HG03139 (cell line): Measurements from ENCODE around the gene CARNS1.

Experiments used
- ATAC-seq: cut with Tn5 transposase; IDR thresholded peaks from one replicate; pipeline ENCODE4 v1.9.1; 2021; ENCODE audit not compliant: unreplicated experiment

The CARNS1 gene

GRCh38 chr11:67439321-67440228 lies 24.1 kb downstream of the CARNS1 start:
- ATAC-seq = no peak

- no peak for ATAC-seq
Observed at GRCh38 chr11:67440229-67441097, 25.0 kb downstream of the CARNS1 start.

GRCh38 chr11:67441098-67441563 lies 25.7 kb downstream of the CARNS1 start:
- no peak for ATAC-seq

DNA sequence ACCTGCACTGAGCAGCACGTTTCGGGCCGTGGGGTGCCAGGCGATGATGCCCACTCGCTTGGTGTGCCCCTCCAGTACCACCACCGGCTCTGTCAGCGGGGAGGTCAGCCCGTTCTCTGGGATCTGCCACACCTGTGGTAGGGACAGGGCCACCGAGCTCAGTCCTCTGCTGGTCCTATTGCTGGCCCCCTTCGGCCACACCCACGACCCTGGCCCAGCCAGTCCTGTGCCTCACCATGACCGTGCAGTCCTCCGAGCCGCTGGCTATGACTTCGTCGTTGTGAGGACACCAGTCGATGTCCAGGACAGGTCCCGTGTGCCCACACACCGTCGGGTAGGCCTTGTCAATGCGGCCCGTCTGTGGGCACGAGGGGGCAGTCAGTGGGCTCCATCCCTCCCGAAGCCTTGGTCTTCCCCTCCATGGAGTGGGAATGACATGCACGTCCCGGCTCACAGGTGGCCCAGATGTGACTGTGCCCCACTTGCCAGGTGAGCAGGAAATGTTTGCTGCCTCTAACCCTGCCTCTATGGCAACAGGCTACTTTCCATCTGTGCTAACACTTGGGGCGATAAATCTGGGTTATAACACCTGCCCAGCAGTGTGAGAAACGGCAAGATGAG lies 26.4 kb downstream of the CARNS1 start:
- no peak for ATAC-seq

DNA sequence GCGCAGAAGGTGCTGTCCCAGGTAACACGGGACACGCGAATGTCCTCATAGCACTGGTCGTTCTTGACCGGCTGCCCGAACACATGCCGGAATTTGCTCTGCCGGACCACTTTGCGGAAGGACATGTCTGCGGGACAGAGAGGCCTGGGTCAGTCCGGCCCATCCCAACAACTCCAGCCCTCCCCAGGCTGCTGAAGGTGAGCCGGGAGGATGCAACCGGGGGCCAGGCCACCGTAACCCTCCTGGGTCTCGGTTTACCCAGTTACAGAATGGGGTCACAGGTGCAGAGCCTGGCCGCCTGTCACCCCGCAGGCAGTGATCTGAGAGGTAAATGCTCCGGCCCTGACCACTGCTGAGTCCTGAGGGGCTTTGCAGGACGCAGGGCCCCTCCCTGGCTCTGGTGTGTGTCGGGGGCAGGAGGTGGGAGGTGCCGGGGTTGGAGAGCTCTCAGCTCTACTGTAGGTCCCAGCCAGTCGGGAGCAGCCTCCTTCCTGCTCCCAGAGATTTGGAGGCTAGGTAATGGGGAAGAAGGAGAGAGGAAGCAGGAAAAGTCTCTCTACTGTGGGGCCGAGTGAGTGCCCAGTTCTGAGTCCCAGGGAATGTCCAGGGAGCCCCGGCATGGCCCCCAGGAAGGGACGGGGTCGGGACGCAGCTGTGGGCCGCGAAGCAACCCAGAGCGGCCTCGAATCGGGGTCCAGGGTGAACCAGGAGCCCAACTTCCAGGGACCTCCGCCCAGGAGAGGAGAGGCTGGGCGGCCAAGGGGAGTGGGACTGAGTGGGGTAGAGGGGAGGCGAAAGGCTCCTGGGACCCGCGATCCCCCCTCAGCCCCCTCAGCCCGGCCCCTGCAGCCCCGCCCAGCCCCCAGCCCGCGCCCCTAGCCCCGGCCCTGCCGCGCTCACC lies 27.3 kb downstream of the CARNS1 start:
- ATAC-seq = no peak

- no peak for ATAC-seq
Observed at GRCh38 chr11:67445515-67445914, 30.0 kb downstream of the CARNS1 start.

DNA sequence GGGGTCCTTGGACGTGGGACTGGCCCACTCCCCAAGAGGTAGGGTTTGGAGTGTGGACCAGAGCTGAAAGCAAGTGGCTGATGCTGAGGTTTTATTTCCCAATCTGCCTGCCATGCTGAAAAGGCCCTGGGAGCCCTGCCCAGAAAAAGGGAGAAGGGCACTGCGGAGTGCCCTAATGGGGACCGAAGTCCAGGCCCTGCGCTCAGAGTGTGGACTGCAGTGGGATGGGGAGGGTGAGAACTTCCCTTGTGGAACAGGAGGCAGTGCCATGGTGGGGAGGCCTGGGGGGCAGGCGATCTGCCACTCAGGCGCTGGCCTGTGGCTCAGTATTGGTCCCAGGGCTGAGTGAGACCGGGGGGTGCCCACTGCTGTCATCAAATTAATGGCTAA lies 32.7 kb downstream of the CARNS1 start:
- ATAC-seq = no peak

GRCh38 chr11:67449116-67449844 lies 33.8 kb downstream of the CARNS1 start:
- ATAC-seq = no peak

- no peak for ATAC-seq
Observed at GRCh38 chr11:67450796-67451657, 35.5 kb downstream of the CARNS1 start.

GRCh38 chr11:67451658-67451976 lies 36.1 kb downstream of the CARNS1 start:
- no peak for ATAC-seq

GRCh38 chr11:67452141-67452952 lies 36.9 kb downstream of the CARNS1 start, which contains the start of gene GPR152:
Gene GPR152, minus strand, starts transcription at chr11:67452729. Its CDS starts 5 bp downstream, at chr11:67452724.
- no peak for ATAC-seq

DNA sequence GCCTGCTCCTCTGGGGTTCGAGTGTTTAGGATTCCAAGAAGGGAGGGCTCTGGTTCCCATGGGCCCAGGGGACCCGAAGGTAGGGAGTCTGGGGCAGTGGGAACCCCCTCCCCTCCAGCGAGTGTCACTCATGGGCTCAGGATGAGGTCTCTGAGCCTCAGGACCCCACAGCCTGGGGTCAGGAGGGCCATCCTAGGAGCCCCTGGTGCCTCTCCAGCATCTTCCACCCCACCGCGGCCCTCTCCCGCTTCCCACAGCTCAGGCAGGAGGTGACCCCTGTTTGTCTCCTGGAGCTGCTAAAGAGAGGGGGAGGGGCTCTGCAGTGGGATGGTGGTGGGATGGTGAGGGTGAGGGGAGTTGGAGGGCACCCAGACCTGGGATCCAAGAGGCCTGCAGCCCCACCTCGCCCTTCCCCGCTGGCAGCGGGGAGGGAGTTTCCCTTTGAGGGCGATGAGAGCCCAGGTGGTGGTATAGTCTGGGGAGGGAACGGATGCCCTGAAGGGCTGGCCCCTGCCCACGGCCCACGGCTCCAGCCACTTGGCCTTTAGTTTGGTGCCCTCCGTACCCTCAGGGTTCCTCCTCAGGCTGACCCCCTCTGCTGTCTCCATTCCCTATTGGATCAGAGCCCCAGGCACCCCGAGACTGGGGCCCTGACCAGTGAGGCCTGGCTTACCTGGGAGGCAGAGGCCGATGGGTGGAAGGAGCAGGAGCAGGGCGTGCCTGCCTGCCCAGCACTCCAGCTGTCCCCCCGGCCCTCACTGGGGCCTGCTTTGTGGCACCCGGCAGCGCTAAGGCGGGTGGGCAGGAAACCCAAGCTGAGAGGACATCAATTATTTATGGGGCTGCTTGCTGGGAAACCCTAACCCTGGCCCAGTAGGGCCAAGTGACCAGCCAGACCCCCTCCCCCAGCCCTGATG lies 38.6 kb downstream of the CARNS1 start:
- ATAC-seq = no peak

GRCh38 chr11:67455054-67455453 lies 39.6 kb downstream of the CARNS1 start, which contains the start of gene CABP4:
Gene CABP4, plus strand, starts transcription at chr11:67455354. Its CDS starts 70 bp downstream, at chr11:67455424.
- ATAC-seq = no peak

- no peak for ATAC-seq
Observed at GRCh38 chr11:67456068-67456705, 40.7 kb downstream of the CARNS1 start.

- ATAC-seq = no peak
Observed at GRCh38 chr11:67457453-67457852, 42.0 kb downstream of the CARNS1 start.

GRCh38 chr11:67458266-67458665 lies 42.8 kb downstream of the CARNS1 start:
- no peak for ATAC-seq
